Activated naive CD4-positive, alpha-beta T cell treated with Interleukin-2 at 50 U/mL for 16 hours (primary cell): Measurements from ENCODE around the gene ABO.
"Not testable (repeated sequence)": the region's sequence is repeated elsewhere in the genome, so short reads cannot be mapped to it uniquely, and the experiment has no call there.

Source experiments
- DNase-seq: peaks from one replicate; pipeline ENCODE4 v3.0.0-alpha.2; 2020

The ABO gene

DNA sequence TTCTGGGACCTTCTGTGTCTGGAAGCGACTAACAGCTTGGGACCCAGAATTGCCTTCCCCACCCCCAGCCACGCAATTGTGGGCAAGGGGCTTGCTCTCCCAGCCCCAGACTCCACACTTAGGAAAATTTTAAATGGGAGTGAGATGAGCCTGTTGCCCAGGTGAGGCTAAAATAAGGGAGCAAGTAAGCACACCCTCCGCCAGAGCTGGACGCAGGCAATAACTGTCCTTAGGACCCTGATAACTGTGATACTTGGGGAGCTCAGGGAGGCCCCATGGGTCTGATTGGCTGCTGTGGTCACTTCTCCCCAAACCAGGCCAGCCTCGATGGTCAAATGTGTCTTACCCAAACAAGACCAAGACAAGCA lies 13.3 kb downstream of the ABO start:
- DNase-seq: no peak

DNA sequence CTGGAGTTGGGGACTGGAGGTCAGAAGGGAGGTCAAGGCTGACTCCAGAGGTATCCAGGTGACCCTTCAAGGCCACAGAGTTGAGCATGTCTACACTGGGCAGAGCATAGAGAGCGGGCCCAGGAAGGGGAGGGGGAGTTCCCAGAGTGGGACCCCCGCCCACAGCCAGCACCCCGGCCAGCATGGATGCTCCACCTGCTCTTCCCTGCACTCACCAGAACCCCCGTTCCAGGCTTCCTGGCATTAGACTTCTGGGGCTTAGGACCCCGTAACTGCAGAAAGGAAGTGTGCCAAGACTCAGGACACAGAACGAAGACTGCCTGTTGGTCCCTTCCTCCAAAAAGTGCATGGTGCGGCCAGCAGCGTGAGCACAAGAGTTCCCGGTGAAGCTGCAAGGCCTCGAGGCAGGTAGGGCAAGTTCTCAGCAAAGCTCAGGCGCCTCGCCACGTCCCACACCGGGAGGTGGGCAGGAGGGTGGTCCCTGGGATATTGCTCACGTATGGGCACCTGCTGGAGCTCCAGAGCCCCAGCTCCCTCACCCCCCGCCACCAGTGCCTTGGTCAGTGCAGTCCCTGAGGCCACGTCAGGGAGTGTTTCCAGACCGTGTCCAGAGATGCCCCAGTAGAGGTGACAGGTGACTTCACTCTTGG lies 13.8 kb downstream of the ABO start:
- no peak for DNase-seq

DNA sequence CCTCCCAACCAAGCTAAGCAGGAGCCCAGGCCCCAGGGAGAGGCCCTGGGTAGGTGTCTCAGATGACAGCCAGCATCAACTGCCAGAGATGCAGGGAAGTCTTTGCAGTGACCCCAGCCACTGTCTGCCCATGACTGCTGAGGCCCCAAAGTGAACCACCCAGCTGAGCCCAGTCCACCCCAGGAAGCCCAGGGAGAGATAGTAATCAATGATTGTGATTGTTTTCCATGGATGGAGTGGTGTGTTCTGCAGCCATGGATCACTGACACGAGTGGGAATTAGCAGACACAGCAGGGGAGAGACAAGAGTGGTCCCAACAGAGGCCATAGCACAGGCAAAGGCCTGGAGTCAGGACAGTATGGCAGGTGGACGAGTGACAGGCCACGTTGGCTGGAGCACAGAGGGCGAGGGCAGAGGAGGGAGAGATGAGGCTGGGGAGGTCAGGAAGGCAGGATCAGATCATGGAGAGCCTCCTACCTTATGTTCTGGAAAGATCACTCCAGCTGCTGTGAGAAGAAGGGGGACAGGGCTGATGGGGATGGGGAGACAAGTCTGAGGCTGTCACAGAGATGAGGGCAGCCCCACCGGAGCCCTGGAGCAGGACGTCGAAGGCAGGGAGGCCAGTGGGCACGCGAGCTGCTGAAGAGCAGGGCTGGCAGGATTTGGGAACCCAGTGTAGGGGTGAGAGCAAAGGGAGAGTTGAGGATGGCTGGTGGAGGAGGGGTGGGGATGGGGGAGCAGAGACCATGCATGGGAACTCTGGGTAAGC lies 14.5 kb downstream of the ABO start:
- DNase-seq: no peak

DNA sequence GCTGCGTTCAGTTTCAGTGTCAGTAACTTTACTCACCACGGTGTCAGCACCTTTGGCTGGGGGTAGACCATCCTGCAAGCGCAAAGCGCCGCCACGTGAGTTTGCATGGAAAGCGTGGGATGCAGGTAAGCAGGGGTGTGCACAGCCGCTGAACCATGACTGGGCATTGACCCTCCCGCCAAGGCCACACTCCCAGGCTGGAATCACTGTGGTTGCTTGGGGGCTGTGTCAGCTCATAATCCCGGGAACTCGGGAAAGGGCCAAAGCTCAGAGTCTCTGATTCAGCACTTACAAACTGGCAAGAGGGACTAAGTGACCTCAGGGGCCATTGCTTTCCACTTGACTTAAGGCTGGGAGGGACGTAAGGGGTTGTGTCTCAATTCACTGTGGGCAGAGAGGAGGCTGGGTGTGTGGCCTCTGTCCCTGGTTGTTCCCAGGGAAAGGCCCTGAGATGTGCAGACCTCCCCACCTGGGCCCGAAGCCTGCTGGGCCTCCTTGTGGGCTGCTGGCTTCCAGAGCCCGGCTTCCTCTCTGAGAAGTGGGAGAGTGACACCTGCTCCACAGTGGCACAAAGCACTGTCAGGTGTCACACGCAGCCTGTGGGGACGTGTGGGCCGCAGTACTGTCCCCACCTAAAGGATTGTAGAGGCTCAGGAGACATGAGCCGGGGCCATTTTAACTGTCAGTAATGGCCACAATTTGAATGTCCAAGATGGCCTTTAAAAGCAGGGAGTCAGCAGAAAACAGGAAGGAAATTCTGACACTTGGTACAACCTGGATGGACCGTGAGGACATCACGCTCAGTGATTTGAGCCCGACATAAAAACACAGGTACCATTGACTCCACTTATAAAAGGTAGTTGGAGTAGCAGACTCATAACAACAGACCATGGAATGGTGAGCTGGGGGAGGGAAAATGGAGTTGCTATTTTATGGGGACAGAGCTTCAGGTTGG lies 16.7 kb downstream of the ABO start:
- DNase-seq: no peak

DNA sequence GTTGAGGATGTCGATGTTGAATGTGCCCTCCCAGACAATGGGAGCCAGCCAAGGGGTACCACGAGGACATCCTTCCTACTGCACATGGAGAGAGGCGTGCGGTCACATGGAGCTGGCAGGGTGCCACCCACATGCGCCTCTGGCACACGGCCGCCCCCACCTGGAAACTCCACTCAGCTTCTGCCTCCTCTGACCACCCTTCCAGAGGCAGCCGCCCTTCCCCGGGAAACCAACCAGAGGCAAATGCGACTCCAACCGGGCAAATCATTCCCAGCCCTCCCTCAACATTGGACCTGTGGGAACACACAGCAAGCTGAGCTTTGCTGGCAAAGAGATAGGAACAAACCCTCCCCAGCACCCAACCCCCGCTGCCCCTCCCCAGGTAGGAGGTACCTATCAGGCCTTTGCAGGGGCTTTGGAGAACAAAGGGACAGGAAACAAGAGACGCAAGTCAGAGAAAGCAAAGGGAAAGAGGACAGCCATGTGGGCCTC lies 17.5 kb downstream of the ABO start:
- DNase-seq: no peak

DNA sequence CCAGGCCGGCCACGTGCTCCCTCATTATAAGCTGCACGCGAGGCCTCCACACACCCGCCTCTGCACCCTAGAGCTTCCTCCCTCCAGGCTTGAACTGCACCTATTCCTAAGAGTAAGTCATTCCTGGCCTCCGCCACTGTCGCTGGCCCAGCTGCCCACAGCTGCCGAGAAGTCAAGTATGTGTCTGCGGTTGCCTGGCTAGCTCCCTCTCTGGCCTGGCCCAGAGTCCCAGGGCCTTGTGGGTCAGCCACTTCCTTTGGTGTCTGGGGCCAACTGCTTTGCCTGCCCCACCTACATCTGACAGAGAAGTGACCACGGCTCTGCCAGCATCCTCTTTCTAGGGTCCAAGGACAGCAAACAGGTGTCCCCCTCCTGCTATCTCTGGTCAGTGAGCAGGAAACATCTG lies 18.3 kb downstream of the ABO start:
- DNase-seq: no peak

DNA sequence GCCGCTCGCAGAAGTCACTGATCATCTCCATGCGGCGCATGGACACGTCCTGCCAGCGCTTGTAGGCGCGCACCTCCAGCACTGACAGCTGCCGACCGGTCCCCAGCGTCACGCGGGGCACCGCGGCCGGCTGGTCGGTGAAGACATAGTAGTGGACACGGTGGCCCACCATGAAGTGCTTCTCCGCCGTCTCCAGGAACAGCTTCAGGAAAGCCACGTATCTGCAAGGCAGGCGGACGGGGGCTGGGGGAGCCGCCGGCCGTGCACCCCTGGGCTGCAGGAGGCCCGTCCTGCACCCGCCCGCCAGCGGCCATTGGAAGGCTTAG lies 18.9 kb downstream of the ABO start:
- no peak for DNase-seq

DNA sequence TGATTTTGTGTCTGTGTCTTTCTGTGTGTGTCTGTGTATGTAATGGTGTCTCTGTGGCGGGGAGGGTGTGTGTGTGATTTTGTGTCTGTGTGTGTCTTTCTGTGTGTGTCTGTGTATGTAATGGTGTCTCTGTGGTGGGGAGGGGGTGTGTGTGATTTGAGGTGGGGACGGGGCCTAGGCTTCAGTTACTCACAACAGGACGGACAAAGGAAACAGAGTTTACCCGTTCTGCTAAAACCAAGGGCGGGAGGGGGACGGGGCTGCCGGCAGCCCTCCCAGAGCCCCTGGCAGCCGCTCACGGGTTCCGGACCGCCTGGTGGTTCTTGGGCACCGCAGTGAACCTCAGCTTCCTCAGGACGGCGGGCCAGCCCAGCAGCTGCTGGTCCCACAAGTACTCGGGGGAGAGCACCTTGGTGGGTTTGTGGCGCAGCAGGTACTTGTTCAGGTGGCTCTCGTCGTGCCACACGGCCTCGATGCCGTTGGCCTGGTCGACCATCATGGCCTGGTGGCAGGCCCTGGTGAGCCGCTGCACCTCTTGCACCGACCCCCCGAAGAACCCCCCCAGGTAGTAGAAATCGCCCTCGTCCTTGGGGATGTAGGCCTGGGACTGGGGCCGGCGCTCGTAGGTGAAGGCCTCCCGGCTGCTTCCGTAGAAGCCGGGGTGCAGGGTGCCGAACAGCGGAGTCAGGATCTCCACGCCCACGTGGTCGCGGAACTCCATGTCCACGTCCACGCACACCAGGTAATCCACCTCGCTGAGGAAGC lies 19.4 kb downstream of the ABO start:
- no peak for DNase-seq

DNA sequence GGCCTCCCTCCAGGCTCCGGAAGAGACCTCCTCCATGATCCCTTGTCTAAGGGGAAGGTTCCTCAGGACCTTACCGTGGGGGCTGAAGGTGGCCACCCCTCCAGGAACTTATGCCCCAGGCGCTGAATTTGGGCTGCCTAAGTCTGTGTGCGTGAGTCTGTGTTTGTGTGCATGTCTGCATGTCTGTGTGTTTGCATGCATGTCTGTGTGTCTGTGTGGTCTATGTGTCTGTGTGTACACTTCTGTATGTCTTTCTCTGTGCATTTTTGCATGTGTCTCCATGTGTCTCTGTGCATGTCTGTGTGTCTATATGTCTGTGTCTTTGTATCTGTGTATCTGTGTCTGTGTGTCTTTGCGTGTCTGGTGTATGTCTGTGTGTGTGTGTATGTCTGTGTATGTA lies 20.5 kb downstream of the ABO start:
- no peak for DNase-seq

DNA sequence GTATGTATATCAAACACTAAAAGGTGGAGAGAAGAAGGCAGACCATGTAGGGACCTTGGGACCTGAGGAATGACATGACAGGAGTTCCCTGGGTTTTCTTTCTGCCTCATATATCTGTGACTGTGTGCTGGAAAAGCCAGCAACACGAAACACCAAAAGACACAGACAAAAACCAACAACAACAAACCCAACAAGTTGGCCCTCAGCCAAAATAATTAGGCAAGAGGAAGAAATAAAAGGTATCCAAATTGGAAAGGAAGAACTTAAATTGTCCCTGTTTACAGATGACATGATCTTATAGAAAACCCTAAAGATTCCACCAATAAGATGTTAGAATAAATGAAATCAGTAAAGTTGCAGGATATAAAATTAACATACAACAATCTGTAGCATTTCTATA lies 21.7 kb downstream of the ABO start:
- no peak for DNase-seq

DNA sequence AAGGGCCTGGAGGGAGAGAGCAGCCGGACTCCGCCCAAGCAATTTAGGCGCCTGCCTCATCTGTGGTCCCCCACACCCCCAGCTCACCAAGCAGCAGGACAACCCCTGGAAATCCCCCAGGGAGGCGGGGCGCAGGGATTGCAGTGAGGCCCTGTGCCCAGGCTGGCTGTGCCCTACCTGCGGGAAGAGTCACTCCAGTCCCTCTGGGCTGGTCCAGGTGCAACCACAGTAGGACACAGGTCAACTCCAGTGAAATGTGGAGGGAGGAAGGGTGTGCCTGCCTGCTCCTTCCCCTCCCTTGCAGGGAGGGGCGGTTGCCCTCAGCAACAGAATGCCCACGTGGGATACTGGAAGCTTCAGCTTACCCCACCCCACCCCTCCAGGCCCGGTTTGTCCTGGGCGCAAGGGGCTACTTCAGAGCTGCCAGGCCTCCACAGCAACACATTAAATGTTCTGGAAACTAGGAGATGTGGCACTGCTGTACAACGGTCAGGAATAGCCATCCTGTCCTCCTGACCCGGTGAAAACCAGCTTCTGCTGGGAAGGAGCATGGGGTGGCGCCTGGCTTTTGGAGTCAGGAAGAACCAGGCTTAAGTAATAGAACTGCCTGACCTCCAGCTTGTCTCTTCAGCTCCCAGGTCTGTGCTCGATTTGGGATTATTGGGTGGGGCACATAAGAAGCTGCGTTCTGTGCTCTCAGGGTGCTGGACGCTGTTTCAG lies 22.5 kb downstream of the ABO start:
- DNase-seq: no peak

DNA sequence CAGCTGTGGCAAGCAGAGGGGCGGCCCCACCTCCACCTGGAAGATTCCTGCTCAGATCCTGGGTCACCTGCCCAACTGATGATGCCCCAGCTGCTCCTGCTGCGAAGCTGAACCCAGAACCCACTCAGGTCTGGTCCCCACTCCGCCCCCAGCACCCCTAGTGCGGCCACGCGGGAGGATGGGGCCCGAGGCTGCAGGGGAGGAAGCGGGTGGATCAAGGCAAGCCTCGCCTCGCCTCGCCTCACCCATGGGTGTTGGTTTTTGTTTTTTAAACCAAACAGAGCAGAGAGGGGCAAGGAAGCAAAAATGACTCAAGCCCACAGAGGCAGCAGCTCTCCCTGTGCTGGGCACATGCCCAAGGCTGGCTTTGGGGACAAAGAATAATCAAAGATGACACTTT lies 23.2 kb downstream of the ABO start:
- no peak for DNase-seq

DNA sequence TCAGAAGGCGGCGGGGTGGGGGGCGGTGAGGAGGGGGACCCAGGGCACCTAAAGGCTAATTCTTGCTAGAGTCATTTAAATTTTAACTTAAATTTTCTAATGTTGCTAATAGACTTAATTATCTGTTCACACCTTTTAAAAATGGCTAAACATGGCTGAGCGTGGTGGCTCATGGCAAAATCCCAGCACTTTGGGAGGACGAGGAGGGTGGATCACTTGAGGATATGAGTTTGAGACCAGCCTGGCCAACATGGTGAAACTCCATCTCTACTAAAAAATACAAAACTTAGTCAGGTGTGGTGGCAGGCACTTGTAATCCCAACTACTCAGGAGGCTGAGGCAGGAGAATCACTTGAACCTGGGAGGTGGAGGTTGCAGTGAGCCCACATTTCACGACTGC lies 23.8 kb downstream of the ABO start:
- not testable (repeated sequence) for DNase-seq

DNA sequence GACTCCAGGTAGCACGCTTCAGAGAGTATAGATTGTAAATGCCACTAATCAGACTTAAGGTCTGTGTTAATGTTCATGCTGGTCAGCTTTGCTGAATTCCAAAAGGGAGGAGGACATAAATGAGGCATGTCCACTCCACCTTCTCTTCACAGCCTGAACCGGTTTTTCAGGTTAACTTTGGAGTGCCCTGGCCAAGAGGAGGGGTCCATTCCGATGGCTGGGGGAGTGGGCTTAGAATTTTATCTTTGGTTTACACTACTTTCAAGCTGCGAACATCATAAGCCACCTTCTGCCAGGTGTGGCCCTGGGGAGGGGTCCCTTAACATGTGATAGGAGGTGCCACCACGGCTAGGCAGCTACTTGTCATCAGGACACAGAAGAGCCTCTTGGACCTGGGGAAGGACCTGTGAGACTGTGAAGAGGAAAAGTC lies 24.2 kb downstream of the ABO start:
- no peak for DNase-seq

DNA sequence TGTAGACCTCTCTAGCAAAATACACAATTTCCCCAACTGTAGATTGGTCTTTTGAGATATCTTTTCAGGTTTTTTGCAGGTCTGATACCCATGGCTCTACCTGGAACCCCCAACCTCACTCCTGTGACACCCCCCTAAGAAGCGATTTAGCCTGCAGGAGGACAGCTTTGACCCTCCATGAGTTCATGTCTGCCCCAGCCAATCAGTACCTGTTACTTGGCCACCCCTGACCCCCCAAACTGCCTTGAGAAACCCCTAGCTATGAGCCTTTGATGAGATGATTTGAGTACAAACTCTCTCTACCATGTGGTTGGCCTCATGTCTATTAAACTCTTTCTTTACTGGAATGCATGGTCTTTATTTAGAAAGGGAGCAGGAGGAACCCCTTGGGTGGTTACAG lies 25.7 kb downstream of the ABO start:
- DNase-seq: no peak

DNA sequence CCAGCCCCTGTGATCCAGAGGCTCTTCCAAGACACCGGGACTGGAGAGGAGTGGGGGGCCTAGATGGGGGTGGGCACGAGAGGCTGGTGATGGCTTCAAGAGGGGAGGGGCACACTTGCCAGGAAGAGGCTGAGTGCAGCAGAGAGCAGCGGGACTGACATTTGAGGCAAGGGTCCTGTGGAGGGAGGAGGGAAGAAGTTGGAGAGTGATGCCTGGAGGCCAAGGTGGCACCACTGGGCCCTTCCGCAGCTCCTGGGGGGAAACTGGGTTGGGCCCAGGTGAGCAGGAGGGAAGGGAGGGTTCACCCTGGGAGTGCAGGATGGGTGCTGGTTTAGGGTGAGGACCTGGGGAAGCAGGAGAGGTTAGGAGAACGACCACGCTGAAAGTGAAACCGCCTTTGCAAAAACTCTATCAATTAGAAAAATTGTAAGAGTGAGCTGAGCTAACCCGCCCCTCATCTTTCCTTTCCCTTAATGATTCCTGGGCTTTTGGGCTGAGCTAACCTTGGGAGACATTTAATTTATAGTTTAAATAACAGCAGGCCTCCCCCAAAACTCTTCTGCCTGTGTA lies 26.2 kb downstream of the ABO start:
- DNase-seq: no peak

DNA sequence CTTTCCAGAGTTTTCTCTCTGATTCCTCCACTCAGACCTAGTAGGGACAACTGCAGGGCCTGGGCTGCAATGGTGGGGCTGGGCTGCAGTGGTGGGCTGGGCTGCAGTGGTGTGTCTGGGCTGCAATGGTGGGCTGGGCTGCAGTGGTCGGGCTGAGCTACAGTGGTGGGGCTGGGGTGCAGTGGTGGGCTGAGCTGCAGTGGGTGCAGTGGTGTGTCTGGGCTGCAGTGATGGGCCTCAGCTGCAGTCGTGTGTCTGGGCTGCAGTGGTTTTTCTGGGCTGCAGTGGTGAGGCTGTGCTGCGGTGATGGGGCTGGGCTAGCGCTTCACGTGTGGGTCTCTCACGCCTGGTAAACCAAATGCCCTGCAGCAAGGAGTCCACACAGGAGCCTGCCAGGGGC lies 27.4 kb downstream of the ABO start:
- DNase-seq: no peak

DNA sequence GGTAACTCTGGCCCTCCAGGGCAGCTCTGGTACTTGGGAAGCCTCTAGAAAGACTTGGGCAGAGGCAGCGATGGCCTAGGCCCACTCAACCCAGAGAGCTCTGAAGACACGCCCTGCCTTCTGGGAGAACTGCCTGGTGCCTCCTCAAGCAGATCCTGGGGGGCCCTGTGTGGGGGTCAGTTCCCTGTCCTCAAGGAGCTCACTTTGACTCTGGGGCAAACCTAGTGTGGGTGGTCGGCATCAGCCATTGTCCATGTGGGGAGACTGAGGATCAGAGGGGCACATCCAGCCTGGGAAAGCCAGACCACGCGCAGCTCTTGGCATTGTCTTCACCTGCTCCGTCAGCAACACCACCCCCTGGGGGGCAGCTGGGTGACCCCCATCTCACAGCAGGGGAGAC lies 28.0 kb downstream of the ABO start:
- DNase-seq: no peak

DNA sequence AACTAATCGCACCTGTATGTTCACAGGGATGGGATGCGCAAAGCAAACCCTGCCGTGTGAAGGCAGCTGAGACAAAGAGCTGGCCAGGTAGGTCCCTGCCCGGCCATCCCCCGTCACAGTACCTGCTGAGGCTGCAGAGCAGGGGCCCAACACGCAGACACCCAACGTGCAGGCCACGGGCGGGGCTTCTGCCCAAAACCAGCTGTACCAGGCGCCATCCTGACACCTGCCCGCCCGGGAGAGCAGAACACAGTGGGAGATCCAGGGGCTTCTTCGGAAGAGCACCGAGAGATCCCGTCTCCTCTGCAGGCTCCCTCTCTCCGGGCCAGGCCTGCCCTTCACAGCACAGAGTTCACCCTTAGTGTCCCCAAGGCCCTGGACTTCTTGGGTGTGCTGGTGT lies 28.4 kb downstream of the ABO start:
- no peak for DNase-seq

DNA sequence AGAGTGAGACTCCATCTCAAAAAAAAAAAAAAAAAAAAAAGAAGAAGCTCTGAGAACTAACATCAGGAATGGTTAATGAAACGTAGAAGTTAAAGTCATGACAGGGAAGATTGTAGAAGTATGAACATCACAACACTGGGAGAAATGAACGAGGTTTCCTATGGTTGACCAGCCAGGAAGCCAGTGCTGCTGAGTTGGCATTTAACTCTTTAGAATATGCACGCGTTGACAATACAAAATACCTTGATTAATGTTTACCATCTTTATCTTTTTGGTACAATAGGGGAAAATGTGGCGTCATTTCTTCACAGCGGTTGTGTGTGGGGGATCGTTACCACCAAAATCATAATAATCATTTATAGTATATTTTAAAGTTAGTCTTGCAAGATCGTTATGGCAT lies 32.0 kb downstream of the ABO start:
- DNase-seq: no peak

DNA sequence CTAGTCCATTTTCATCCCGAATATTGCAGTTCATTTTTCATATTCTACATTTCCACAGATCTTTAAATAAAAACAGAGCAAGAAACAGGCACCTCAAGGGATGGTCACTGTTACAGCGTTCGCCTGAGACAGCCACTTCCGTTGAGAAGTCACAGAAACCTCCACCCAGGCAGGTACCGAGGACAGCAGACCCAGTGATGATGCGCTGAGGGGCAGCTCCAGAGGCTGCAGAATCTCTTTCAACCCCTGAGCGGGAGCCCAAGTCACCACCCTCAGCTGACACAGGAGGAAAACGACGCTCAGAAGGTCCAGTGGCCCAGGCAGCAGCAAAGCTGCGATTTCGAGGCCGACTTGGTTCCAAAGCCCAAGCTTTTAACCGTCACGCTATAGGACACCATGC lies 32.8 kb downstream of the ABO start:
- DNase-seq: no peak

DNA sequence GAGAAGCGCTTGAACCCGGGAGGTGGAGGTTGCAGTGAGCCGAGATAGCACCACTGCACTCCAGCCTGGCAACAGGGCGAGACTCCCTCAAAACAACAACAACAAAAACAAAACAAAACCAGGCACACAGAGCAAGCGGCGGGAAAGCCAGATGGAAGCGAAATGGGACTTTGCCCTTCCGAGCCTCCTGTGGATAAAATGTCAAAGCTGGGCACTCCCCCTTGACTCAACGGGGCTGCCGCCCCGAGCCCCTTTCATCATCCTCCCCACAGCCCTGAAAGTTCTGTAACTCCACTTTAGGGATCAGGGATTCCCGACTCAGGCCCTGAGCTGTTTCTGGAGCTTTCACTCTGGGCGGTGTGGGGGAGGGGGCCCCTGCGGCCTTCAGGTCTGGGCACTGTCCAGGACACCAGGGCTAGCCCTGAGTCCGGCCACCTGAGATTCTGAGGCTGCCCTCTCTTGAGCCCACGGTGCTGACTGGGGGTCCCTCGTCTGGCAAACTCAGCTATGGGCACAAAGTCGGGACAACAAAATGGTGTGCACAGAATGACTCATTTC lies 35.4 kb downstream of the ABO start:
- DNase-seq: no peak
